GM18526 (cell line): Measurements from ENCODE around the gene SGCA.

Source experiments
- POLR2A ChIP-seq: IDR thresholded peaks from 3 replicates; pipeline ENCODE4 v1.6.1; 2011; ENCODE audit not compliant: insufficient read length; ENCODE audit errors: extremely low read depth

Gene SGCA

GRCh38 chr17:50151041-50151936 is 14.5 kb upstream of the SGCA start:
- peak; percentile 50 for TF ChIP-seq POLR2A

GRCh38 chr17:50151937-50152547 is 13.8 kb upstream of the SGCA start:
- peak; percentile 27 for TF ChIP-seq POLR2A

DNA sequence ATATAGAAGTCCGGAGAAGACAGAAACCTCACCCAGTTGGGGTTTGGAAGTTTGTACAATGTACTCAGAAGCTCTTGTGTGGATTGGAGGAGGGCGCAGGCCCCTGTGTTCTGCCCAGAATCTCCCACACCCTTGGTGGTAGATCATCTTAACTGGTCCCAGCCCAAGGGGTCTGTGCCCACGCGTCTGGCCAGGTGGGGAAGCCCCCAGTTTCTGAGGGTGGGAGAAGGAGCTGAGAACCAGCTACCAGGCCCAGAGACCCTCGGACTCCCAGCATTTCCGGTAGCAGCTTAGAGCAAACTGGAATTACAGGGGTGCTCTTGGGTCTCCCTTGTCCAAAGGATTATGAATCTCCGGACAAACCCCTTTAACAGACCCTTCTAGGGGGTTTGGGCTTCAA is 13.1 kb upstream of the SGCA start:
- no peak for TF ChIP-seq POLR2A

DNA sequence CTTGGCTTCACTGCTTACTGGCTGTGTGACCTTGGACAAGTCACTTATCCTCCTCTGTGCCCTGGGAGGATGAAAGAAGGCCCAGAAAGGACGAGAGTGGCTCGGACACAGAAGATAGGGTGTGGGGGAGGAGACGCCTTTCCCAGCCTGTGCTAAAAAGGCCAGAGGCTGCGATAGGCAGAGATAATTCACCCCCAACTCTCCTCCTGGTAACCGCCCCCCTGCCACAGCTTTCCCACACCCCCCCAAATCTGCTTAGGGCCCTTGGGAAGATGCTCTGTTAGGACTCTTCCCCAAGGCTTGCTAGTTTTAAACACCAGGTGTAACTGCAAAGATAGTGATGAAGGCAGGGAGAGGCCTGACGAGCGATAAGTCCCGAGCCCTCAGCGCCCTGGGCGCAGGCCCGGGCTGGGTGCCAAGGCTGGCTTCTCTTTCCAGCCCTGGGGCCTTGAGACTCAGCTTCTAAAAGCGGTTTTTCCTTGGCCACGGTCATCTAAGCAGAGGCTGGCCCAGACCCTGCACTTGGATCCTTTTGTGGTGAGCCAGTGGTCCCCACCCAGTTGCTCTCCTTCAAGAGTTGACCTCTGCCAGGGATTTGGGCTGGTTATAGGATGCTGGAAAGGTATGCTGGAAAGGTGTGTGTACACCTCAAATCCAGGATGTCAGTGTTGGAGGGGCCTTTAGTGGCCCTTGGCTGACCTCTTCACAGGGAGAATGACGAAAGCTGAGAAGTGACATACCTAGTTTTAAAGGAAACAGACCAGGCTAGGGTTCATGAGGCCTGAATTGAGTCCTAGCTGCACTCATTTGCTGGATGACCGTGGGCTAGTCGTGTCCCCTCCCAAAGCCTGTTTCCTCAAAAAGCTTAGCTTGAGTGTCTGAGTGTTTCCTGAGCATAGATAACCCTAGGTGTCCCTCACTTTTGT is 11.9 kb upstream of the SGCA start:
- TF ChIP-seq POLR2A = no peak

DNA sequence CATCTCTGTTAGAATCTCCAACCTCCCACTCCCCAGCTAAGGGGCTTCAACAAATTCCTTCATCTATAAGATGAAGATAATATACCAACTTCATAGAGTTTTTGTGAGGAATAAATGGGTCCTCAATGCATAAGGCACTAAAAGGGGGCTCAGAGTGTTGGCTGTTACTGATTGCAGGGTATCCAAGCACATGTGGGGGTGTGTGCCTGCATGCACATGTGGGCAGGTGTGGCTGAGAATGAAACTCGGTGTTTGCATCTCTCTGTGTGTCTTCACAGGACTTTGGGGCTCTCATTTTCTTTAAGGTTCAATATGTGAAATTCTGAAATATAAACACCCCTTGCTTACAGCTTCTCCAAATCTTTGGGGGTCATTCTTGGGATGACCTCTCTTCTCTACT is 11.2 kb upstream of the SGCA start:
- no peak for TF ChIP-seq POLR2A

DNA sequence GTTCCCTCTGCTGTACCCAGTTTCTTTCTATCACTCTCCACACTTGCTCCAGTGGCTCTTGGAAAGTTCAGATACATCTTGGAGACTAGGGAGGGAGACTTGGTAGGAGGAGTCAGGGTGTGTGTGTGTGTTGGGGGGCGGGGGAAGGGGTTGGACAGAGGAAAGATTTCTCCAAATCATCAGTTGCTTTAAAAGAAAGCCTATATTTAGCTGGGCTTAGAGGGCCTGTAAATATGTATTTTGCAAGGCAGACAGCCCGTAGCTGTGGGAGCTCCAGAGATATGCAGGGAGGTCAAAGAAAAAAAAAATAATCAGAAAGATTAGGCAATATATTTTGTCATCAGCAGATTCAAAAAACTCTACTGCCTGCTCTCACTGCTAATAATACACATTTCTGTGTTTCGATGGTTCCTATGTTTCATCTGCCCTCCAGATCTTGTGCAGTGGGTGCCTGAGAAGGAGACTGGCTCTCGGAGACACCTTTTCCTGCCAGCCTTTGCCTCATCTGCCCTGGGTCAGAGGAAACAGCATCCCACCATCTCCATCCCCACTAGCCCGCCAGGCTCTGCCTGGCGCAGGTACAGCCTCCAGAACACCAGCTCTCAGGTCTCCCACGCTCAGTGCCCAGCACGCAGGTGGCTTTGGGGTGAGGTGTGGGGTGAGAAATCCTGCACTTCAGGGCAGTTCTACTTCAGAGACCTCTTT is 10.5 kb upstream of the SGCA start:
- TF ChIP-seq POLR2A = no peak

DNA sequence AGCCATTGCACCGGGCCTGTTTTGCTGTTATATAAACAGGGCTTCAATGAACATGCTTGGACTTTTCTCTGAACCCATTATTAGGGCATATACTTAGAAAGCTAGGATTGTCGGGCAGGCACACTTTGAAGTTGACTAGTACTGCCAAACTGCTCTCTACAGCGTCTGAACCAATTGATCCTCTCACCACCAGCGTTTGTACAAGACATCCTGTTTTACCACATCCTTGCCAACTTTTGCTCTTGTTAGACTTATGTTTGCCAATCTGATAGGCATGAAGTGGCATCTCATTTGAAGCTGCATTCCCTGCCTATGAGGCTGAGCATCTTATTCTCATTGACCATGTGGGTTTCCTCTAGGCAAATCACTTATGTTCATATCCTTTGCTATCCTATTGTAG is 7.9 kb upstream of the SGCA start:
- no peak for TF ChIP-seq POLR2A

- peak; percentile 59 for TF ChIP-seq POLR2A
These were observed 4.5 kb upstream of the SGCA start for GRCh38 chr17:50161023-50161910.

DNA sequence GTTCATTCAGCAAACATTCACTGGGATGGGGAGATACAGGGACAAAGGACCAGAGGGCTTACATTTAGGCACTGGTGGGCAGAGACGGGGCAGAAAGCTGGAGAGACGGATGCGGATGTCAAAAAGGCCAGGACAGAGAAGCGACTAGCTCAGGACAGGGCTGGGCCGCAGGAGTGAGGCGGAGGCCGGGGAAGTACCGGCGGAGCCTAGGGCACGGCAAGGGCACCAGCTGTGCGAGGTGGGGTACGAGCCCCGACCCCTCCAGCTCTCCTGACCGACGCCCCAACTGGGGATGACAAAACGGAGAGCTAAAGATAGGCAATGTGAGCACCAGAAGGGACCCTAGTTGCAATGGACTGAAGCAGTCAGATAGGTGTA is 3.9 kb upstream of the SGCA start:
- TF ChIP-seq POLR2A = no peak

- no peak for TF ChIP-seq POLR2A
These were observed 3.1 kb upstream of the SGCA start for GRCh38 chr17:50162466-50163254.

GRCh38 chr17:50163843-50164696 is 1.7 kb upstream of the SGCA start:
- no peak for TF ChIP-seq POLR2A

DNA sequence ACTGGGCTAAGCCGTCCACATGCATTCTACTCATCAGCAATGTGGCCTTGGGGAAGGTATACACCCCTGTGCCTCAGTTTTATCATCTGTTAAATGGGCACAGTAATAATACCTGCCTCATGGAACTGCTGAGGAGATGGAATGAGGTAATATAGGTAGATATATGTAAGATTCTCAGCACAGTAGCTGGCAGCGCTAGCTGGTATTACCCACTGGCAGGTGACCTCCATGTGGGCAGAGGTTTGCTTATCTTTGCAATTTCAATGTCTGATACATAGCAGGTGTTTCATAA is 1.2 kb upstream of the SGCA start:
- no peak for TF ChIP-seq POLR2A

DNA sequence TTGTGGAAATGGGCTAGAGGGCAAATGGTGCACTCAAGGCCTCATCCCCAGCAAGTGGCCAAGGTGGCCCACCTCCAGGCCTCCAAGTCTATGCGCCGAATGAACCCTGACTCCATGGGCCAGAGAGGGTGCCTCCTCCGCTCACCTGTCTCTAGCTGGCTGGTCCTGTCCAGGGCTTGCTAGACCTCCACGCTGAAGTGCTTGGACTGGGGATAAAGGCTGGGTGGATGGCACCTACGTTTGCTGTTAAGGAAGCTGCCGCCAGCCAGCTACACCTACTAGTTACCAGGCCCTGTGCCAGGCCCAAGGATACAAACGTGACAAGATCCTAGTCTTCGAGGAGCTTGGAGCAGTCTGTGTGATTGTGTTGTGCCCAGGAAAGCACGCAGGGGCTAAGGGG is 739 bp upstream of the SGCA start:
- TF ChIP-seq POLR2A = no peak
